Prostate gland (tissue), 2 donors: ENCODE measurements around the gene MYBL2. TPM values are rescaled to one million over a fixed set of nuclear protein-coding genes. Genes with fewer than 3 reads are reported as not detected.

Source experiments
- DNase-seq: peaks from one replicate; pipeline ENCODE4 v3.0.0-alpha.2; 2019; ENCODE audit warnings: low spot score
- H3K27ac ChIP-seq, 2 donors: fragments of 200-600 bp; sonication (generic); 2 replicates each; pipeline ENCODE4 v1.5.1; 2017 to 2019
- H3K27me3 ChIP-seq: fragments of 200-600 bp; sonication (generic); replicated peaks from 2 replicates; pipeline ENCODE4 v1.5.1; 2019; ENCODE audit not compliant: insufficient read depth
- H3K36me3 ChIP-seq, 2 donors: fragments of 200-600 bp; sonication (generic); 1 replicate in 1 of 2; 2 replicates in 1 of 2; pipeline versions ENCODE4 v1.5.1 to v1.8.1; 2017 to 2019
- H3K4me1 ChIP-seq: fragments of 200-600 bp; sonication (generic); replicated peaks from 2 replicates; pipeline ENCODE4 v1.5.1; 2019
- H3K4me3 ChIP-seq, 2 donors: fragments of 200-600 bp; sonication (generic); 2 replicates each; pipeline ENCODE4 v1.5.1; 2017 to 2019
- H3K9me3 ChIP-seq: fragments of 200-600 bp; sonication (generic); 2 replicates; pipeline ENCODE4 v1.5.1; 2017
- CTCF ChIP-seq, 4 experiments: fragments of 200-600 bp in 2 of 4; fragments of 450-650 bp in 2 of 4; sonication (generic) in 2 of 4; IDR thresholded peaks; 1 replicate in 3 of 4; 2 replicates in 1 of 4; pipeline ENCODE4 v1.5.1; 2016 to 2019; ENCODE audit warnings: antibody characterized with exemption in 4 of 4, mild to moderate bottlenecking in 2 of 4, moderate library complexity in 2 of 4
- POLR2A ChIP-seq: fragments of 450-650 bp; IDR thresholded peaks from one replicate; pipeline ENCODE4 v1.6.1; 2016; ENCODE audit warnings: antibody characterized with exemption, mild to moderate bottlenecking
- POLR2AphosphoS5 ChIP-seq: sonication (generic); formaldehyde crosslinking; IDR thresholded peaks from one replicate; pipeline ENCODE4 v1.6.1; 2017; ENCODE audit warnings: antibody characterized with exemption
- WGBS: methylation state at CpG from one replicate; pipeline ENCODE4 v1.1.5; 2018; 5-methylcytosine and 5-hydroxymethylcytosine counted together
- intact Hi-C: fragments of 100-400 bp; cut with DNase I; formaldehyde crosslinking; loops from one replicate; pipeline ENCODE4 v1.14.2; 2022
- total RNA-seq, 2 donors: library from RNA; depleted of rRNA; stranded (reverse); fragments of >200 nt; gene quantifications; one replicate each; pipeline ENCODE4 v1.1.0, GENCODE V29; 2016

MYBL2 gene
- total RNA-seq, 2 donors from 2014 or later = 0.36 to 11.6 TPM

GRCh38 chr20:43681468-43681942, 14.6 kb downstream of the MYBL2 start:
- no peaks in the 10 kb centered on the region for H3K27me3 ChIP-seq
- no peaks in the 10 kb centered on the region for H3K4me1 ChIP-seq
- H3K36me3 ChIP-seq = no peaks in the 10 kb centered on the region
- no peak overlapping the region for H3K27ac ChIP-seq
- no peaks in the 10 kb centered on the region for H3K9me3 ChIP-seq
- DNase-seq = no peak
- H3K4me3 ChIP-seq = no peak overlapping the region
- TF ChIP-seq POLR2AphosphoS5 = no peak
- intact Hi-C loops = no loop called here
- 71% methylated on average over 8 of the region's 8 CpGs for WGBS

DNA sequence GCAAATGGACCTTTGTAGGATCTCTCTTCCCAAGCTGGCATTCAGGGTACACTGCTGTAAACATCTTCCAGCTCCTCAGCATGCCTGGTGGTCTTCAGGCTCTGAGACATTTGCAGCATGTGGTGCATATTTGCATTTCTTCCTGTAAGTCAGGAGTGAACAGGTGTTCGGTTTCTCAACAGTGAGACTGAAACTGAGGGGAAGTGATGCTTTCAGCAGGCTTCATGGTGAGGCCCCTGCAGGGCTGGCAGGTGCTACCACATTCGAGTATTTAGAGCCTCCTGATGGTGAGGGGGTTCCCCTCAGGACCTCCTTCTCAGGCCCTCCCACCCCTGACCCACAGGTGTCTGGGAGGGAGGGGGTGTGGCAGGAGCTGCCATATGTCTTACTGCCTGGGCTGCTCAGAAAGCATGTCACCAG, 15.1 kb downstream of the MYBL2 start:
- intact Hi-C loops = no loop called here
- H3K27ac ChIP-seq = no peak overlapping the region
- no peaks in the 10 kb centered on the region for H3K36me3 ChIP-seq
- H3K4me1 ChIP-seq = no peaks in the 10 kb centered on the region
- no peak for DNase-seq
- H3K27me3 ChIP-seq = no peaks in the 10 kb centered on the region
- no peaks in the 10 kb centered on the region for H3K9me3 ChIP-seq
- 51% methylated on average over 2 of the region's 2 CpGs for WGBS
- H3K4me3 ChIP-seq = no peak overlapping the region
- TF ChIP-seq POLR2A (no peak), POLR2AphosphoS5 (no peak), CTCF (IDR thresholded peaks at IDR 0.05) (no peak)

GRCh38 chr20:43682446-43682845, 15.5 kb downstream of the MYBL2 start:
- Histone ChIP-seq H3K27me3 (no peaks in the 10 kb centered on the region), H3K4me1 (no peaks in the 10 kb centered on the region), H3K27ac (no peak overlapping the region), H3K4me3 (no peak overlapping the region), H3K36me3 (no peaks in the 10 kb centered on the region), H3K9me3 (no peaks in the 10 kb centered on the region)
- WGBS = 95% methylated on average over 9 of the region's 9 CpGs
- TF ChIP-seq POLR2AphosphoS5 = no peak
- TF ChIP-seq CTCF (IDR thresholded peaks at IDR 0.05) = no peak
- no peak for TF ChIP-seq POLR2A
- no peak for DNase-seq
- intact Hi-C loops = no loop called here

GRCh38 chr20:43686820-43687219, 19.9 kb downstream of the MYBL2 start:
- no peak overlapping the region for H3K4me3 ChIP-seq
- DNase-seq = no peak
- no peaks in the 10 kb centered on the region for H3K36me3 ChIP-seq
- WGBS = 94% methylated on average over 13 of the region's 13 CpGs
- no peak overlapping the region for H3K27ac ChIP-seq
- no peak for TF ChIP-seq POLR2AphosphoS5
- no peak for TF ChIP-seq POLR2A
- no peak for TF ChIP-seq CTCF (IDR thresholded peaks at IDR 0.05)
- no peaks in the 10 kb centered on the region for H3K9me3 ChIP-seq
- intact Hi-C loops = no loop called here
- H3K27me3 ChIP-seq = no peaks in the 10 kb centered on the region
- H3K4me1 ChIP-seq = no peaks in the 10 kb centered on the region

DNA sequence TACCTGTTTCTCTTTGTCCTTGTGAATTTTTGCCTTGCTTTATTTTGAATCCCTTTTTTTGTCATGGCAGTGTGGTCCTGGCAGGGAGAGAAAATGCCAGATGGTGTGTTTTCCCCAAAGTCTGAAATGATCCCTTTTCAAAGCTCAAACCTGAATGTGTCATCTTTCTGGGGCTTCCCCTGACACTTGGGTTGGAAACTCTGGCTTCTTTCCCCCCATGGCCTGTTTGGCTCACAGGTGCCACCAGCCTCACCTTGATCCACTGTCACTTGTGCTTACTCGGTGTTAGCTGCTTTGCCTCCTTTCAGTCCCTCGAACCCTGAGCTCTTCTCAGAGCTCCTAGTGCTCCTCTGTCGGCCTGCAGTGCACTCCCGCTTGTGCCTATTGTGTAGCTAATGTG, 22.3 kb downstream of the MYBL2 start:
- H3K36me3 ChIP-seq = no peaks in the 10 kb centered on the region
- no peaks in the 10 kb centered on the region for H3K9me3 ChIP-seq
- no peak overlapping the region for H3K4me3 ChIP-seq
- TF ChIP-seq POLR2AphosphoS5 (no peak), POLR2A (no peak), CTCF (IDR thresholded peaks at IDR 0.05) (no peak)
- no peak for DNase-seq
- no peaks in the 10 kb centered on the region for H3K4me1 ChIP-seq
- H3K27me3 ChIP-seq = no peaks in the 10 kb centered on the region
- intact Hi-C loops = no loop called here
- 88% methylated on average over 4 of the region's 4 CpGs for WGBS
- H3K27ac ChIP-seq = no peak overlapping the region
